Posterior vena cava (tissue), 2 donors: Measurements from ENCODE around the gene CRTAP. TPM values are rescaled to one million over a fixed set of nuclear protein-coding genes. Genes with fewer than 3 reads are reported as not detected.
A peak's percentile ranks its signal among the peaks of the same experiment; 100 is the strongest.
"Not testable (repeated sequence)": the region's sequence is repeated elsewhere in the genome, so short reads cannot be mapped to it uniquely, and the experiment has no call there.

ENCODE experiments used
- DNase-seq: peaks from one replicate; pipeline ENCODE4 v3.0.0-alpha.2; 2020; ENCODE audit warnings: low spot score
- intact Hi-C, 2 donors: fragments of 100-400 bp; cut with DNase I; formaldehyde crosslinking; loops; one replicate each; pipeline versions ENCODE4 v1.14.1 to v1.14.2; 2022 to 2023
- long read RNA-seq, 2 donors: library from polyadenylated mRNA; unstranded; transcript quantifications; one replicate each; pipeline ENCODE4 v2.0.0, GENCODE V29; 2020 to 2021
- total RNA-seq, 2 donors: library from RNA; stranded (reverse); fragmentation: NEBNext Ultra II Directional; extraction: Animal tissue kit (Norgen Biotek cat#: 25700); gene quantifications; one replicate each; pipeline ENCODE4 v1.2.1, GENCODE V29; 2021
- donor health status: DM: yes; HTN: yes; CAD: no.
- donor health status: DM: yes; HTN: yes; CAD: no.

The CRTAP gene
- 100 to 1,000 TPM; 250 to 323 TPM for total RNA-seq
- long read RNA-seq, donor 1, full-length matches to known transcripts, result 81 of 116 reads
- long read RNA-seq, donor 1, partial matches to known transcripts, result 2 of 116 reads
- long read RNA-seq, donor 1, other reads (novel, unspliced or antisense), result 33 of 116 reads
- long read RNA-seq, donor 2, full-length matches to known transcripts, result 413 of 489 reads
- long read RNA-seq, donor 2, partial matches to known transcripts, result 11 of 489 reads
- long read RNA-seq, donor 2, other reads (novel, unspliced or antisense), result 65 of 489 reads

DNA sequence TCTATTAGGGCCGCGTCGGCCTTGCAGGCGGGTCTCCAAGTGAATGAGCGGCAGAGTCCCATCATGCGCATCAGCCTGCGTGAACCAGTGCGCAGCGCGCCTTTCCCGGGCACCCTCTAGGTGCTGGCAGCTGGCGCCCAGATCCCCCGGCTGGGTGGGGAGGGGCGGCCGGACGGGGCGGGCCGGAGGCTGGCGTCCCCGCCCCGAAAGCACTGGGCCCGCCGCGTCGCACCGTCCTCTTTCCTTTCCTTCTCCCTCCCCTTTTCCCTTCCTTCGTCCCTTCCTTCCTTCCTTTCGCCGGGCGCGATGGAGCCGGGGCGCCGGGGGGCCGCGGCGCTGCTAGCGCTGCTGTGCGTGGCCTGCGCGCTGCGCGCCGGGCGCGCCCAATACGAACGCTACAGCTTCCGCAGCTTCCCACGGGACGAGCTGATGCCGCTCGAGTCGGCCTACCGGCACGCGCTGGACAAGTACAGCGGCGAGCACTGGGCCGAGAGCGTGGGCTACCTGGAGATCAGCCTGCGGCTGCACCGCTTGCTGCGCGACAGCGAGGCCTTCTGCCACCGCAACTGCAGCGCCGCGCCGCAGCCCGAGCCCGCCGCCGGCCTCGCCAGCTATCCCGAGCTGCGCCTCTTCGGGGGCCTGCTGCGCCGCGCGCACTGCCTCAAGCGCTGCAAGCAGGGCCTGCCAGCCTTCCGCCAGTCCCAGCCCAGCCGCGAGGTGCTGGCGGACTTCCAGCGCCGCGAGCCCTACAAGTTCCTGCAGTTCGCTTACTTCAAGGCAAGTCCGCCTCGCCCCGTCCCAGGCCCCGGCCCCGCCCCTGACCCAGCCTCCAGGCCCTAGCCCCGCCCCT lies at the start of gene CRTAP:
Gene CRTAP, plus strand, starts transcription at position 243 of the 850 bp plus-strand sequence. Its CDS starts 64 bp downstream, at position 307.
- intact Hi-C loops, result no loop called here
- DNase-seq, result peak; percentile 99

DNA sequence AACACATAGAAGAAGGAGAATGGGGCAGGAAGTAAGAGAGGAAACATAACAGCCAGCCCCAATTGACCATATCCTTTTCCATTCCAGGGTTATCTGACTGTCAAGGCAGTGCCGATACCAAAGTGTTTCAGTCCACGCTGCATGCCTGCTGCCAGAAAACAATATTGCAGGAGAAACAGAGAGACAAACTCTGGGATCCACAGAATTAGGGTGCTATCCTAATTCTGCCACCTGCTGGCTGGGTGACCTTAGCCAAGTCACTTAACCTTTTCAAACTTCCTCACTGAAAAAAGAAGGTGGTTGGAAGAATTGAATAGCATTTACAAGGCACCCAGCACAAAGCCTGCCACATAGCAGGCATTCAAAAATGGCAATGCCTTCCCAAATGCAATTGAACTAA lies 48.9 kb upstream of the CRTAP start:
- no peak for DNase-seq
- intact Hi-C loops, result no loop called here

DNA sequence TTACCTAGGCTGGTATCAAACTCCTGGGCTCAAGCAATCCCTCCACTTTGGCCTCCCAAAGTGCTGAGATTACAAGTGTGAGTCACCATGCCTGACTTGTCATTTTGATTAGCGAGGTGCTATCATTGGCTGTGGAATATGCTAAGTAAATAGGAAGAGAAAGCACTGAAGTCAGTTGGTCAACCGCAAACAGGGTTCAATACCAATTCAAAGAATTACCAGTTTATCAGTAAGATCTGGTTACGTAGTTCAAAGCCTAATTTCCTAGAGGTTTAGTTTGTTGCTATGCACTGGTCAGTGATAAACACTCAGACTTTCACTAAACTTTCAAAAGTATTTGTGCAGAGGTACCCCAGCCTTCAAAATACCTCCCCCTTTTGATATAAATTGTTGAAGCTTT lies 46.3 kb upstream of the CRTAP start:
- DNase-seq, result no peak

DNA sequence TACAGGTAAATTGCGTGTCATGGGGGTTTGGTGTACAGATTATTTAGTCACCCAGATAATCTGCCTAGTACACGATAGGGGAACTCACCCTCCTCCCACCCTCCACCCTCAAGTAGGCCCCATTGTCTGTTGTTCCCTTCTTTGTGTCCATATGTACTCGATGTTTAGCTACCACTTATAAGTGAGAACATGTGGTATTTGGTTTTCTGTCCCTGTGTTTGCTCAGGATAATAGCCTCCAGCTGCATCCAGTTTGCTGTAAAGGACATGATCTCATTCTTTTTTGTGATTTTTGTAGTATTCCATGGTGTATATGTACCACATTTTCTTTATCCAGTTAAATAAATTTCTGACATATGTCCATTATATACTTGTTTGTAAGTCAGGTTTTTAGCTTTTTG lies 44.0 kb upstream of the CRTAP start:
- not testable (repeated sequence) for DNase-seq
- intact Hi-C loops, result loop anchor here in 1 of 2 donors (10.0 kb wide), 1 partner anchor 115 kb away; the partner anchor contains the start of gene CCR4

More for the DNA sequence above, 46.3 kb upstream of the CRTAP start:
- intact Hi-C loops, result no loop called here

DNA sequence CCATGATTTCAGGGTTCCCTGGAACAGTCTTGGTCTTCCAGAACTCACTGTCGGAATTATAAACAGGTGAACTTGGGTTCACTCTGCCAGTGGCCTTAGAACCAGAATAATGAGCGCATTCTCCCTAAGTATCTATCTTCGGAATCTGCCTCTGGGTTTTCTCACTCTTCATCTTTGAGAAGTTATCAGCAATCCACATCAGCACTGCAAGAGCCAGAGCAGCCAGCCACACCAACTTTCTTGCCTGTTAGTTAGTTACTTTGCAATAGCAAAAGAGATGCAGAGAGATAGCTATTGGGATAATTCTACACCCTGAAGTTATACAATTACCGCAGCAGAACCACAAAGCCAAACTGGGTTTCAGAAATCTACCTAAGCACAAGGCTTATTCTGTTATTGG lies 42.6 kb upstream of the CRTAP start:
- no peak for DNase-seq
- intact Hi-C loops, result loop anchor here in 1 of 2 donors (10.0 kb wide), 1 partner anchor 116 kb away; the partner anchor contains the start of gene CCR4

DNA sequence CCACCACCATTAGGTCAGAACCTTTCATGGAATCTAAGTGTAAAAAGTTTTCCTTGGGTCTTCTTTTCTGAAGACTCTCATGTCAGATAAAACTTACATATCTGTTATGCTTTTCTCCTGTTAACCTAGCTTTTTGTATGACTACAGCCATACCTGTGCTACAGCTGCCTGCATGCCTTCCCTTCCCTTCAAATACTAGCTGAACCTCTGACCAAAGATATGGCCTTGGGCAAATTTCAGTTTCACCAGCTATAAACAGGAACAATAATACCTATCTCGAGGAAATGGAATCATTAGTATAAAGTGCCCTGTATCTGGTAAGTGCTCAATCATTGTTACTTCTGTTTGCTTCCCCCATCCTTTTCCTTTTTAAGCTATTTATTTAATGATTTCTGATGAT lies 41.9 kb upstream of the CRTAP start:
- no peak for DNase-seq
- intact Hi-C loops, result loop anchor here in 1 of 2 donors (10.0 kb wide), 1 partner anchor 117 kb away; the partner anchor contains the start of gene CCR4

DNA sequence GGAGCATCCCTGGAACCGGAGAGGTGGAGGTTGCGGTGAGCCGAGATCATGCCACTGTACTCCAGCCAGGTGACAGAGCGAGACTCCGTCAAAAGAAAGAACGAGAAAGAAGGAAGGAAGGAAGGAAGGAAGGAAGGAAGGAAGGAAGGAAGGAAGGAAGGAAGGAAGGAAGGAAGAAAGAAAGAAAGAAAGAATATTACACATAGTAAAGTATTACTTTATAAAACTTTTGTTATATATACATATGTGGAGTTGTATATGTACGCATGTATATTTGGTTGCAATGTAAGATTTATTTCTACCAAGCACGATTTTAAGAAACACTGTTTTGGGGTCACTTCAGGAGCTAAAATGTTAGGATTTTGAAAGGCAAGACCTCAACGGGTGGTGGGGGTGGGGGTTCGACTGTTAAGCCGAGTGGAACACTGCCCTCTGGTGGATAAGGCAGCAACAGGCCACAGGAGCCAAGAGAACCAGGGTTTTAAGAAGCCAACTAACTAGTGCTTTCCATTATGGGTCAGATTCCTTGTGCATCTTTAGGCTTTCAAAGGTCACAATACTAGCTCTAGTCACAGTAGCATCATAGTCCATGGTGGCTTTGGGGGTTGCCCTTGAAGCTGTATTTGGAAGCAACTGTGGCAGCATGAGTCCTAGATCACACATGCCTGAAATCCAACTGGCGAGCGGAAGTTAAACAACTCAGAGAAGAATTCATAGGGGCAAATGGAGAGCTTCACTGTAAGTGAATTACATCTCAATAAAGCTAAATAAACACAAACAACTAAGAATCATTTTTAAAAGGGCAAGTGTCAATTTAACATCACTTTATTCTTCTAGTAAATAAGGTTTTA lies 39.4 kb upstream of the CRTAP start:
- intact Hi-C loops, result loop anchor here in 1 of 2 donors (10.0 kb wide), 1 partner anchor 120 kb away; the partner anchor contains the start of gene CCR4
- DNase-seq, result no peak

DNA sequence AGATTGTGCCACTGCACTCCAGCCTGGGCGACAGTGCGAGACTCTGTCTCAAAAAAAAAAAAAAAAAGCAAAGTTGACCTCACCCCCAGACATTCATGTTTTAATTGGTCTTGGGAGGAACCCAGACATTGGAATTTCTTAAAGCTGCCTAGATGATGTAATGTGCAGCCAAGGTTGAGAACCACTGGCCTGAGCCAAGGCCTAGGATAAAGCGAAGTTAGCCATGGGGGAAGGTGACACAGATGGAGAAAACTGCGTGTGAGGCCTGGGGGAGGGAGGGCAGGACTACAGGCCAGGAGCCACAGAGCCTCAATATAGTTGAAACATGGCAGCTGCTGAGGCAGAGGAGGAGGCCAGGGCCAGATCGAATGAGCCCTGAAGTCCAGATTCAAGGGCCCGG lies 37.8 kb upstream of the CRTAP start:
- no peak for DNase-seq
- intact Hi-C loops, result loop anchor here in 1 of 2 donors (10.0 kb wide), 1 partner anchor 121 kb away; the partner anchor contains the start of gene CCR4

DNA sequence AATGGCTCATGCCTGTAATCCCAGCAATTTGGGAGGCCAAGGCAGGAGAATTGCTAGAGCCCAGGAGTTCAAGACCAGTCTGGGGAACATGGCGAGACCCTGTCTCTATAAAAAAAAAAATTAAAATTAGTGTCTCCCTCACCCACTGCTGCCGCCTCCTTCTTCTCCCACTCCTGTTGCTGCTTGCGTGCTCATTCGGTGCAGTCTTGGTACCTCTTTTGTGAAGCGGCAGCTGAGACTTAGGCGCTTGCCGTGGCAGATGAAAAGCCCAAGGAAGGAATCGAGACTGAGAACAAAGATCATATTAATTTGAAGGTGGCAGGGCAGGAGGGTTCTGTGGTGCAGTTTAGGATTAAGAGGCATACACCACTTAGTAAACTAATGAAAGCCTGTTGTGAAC lies 36.9 kb upstream of the CRTAP start:
- intact Hi-C loops, result loop anchor here in 1 of 2 donors (10.0 kb wide), 1 partner anchor 122 kb away; the partner anchor contains the start of gene CCR4
- no peak for DNase-seq

DNA sequence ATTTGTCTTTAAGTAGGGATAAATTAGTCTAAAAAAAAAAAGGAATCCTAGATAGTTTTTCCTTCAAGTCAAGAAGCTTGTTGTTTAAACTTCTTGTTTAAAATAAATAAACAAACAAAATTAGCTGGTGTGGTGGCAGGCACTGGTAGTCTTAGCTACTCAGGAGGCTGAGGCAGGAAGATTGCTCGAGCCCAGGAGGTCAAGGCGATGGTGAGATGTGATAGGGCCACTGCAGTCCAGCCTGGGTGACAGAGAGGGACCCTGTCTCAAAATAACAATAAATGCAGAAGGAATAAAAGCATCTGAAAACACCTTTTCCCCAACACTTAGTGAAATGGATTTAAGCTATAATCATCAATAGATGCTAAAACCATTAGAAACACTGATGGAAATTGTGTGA lies 35.8 kb upstream of the CRTAP start:
- intact Hi-C loops, result loop anchor here in 1 of 2 donors (2.0 to 10.0 kb wide), 2 partner anchors 67 to 123 kb away; partner anchors contain the start of gene CCR4
- DNase-seq, result no peak

DNA sequence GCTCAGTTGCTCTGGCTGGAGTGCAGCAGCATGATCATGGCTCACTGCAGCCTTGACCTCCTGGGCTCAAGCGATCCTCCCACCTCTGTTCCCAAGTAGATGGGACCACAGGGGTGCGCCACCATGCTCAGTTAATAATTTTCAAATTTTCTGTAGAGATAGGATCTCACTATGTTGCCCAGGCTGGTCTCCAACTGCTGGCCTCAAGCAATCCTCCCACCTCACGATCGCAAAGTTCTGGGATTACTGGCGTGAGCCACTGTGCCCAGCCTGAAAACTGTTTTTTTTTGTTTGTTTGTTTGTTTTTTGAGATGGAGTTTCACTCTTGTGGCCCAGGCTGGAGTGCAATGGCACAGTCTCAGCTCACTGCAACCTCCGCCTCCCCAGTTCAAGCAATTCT lies 34.0 kb upstream of the CRTAP start:
- intact Hi-C loops, result loop anchor here in 1 of 2 donors (1.0 to 10.0 kb wide), 3 partner anchors 48 to 125 kb away; partner anchors contain the start of gene CCR4
- DNase-seq, result not testable (repeated sequence)

DNA sequence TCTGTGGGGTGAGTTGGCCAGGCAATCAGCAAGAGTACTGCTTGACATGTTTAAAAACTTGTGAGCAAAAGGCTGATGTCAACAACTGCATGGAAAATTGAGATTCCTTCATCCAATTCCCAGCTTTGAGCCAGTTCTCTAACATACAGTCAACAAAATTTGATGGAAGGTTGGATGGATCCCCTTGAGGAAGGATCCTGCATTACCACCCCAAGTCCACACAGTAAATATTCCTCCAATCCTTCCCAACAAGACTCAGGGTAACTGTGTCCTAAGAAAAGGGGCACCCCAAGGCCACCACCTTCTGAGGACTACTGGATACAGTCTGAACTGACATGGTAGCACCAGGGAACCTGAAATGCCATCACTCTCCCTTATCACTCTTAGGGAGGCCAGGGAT lies 32.0 kb upstream of the CRTAP start:
- no peak for DNase-seq
- intact Hi-C loops, result no loop called here

DNA sequence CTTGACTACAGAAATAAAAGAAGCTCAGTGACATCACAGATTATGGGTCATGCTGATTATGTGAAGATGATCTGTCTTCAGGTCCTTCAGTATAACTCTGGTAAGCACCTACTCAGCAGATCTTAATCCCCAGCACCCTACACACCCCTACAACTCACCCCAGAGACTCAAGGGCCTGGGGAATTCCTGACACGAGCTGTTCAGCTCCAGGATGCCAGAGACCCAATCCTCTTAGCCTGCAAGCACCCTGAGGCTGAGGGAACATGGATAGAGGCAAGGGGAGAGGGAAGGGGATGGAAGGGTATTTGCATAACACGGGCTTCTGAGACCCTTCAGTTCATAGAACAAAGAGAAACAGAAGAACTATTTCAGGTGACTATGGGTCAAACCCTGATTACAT lies 29.9 kb upstream of the CRTAP start:
- intact Hi-C loops, result no loop called here
- DNase-seq, result no peak

DNA sequence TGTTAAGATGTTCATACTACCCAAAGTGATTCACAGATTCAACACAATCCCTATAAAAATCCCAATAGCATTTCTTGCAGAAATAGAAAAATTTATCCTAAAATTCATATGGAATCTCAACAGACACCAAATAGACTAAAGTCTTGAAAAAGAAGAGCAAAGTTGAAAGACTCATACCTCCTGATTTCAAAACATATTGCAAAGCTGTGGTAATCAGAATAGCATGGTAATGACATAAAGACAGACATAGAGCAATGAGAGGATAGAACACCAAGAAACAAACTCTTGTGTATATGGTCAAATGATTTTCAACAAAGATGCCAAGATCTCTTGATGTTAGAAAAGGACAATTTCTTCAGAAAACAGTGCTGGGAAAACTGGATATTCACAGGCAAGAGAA lies 25.1 kb upstream of the CRTAP start:
- DNase-seq, result no peak
- intact Hi-C loops, result loop anchor here in 1 of 2 donors (1.0 kb wide), 1 partner anchor 28 kb away; no protein-coding TSS in a partner anchor

DNA sequence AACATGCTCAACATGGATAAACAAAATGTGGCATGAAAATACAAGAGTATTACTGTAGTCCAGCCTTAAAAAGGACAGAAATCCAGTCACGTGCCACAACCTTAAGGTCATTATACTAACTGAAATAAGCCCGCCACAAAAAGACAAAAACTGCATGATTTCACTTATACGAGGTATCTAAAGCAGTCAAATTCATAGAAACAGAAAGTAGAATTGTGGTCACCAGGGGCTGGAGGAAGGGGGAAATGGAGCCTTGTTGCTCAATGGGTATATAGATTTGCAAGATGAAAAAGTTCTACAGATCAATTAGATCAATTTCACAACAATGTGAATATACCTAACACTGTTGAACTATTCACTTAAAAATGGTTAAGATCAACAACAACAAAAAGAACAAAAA lies 24.3 kb upstream of the CRTAP start:
- DNase-seq, result no peak
- intact Hi-C loops, result loop anchor here in 1 of 2 donors (1.0 kb wide), 1 partner anchor 29 kb away; no protein-coding TSS in a partner anchor

DNA sequence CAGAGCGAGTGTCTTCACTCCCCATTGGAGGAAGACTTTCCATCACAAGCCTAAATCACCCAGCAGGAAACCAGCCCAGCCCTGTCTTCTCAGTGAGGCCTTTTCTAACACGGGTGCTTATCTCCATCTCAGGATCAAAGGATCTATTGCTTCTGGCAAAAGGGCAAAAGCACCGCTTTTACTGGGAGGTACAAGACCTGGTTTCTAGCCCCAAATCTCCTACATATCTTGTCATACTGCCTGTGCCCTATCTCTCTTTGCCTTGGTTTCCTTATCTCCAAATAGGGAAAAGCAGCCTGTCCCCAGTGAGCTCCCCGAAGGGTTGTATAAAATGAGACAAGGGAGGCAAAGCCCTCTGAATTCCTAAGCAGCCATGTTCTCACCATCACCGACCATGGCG lies 22.1 kb upstream of the CRTAP start:
- intact Hi-C loops, result no loop called here
- DNase-seq, result no peak

DNA sequence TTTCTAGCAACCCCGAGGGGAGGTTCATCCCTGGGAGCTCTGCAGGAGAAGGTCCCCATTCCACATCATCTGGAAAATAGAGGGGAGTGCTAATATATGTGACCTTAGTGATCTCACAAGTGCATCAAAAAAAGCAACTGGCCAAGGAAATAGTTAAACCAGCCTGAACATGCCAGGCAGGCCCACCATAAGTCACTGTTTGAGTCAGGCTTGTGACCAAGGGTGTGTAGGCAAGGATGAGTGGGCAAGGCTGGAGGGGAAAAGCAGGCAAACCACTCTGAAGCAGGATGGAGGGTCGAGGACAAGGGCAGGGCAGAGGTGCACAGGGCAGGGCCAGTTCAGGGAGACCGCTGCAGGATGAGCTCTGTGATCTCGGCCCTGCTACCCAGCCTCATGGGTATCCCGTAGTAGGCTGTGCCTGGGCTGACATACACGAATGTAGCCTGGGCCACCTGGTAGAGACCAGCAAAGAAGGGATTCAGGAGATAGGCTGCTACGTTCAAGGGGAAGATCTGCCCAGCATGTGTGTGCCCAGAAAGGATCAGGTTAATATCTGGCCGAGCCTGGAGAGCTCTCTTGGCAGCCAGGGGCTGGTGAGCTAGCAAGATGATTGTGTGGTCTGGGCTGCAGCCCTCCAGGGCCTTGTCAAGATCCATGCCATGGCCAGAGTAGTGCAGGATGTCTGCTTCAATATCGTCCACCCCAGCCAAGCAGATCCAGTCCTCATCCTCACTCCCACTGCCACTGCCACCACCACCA lies 21.1 kb upstream of the CRTAP start:
- DNase-seq, result no peak
- intact Hi-C loops, result no loop called here

DNA sequence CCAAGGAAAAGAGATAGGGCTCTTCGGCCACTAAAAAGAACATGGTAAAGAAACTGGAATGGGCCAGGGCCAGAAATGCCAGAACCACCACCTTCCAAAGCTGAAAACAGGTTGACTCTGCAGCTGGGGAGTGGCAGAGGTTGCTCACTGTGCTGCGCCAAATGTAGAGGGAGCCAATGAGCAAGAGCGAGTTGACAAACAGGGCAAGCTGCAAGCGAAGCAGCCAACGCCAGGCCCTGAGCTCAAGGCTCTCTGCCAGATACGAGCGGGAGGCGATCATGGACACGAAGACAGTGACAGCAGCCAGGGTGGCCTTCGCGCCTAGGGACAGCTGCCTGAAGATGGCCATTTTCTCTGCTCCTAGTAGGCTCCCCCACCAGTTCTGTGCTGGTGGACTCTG lies 20.0 kb upstream of the CRTAP start:
- intact Hi-C loops, result no loop called here
- no peak for DNase-seq
